Measurements from ENCODE around the gene SOST. TPM values are rescaled to one million over a fixed set of nuclear protein-coding genes. Genes with fewer than 3 reads are reported as not detected.

Gene SOST
- total RNA-seq, 1 experiment from 2014 or later: not detected

DNA sequence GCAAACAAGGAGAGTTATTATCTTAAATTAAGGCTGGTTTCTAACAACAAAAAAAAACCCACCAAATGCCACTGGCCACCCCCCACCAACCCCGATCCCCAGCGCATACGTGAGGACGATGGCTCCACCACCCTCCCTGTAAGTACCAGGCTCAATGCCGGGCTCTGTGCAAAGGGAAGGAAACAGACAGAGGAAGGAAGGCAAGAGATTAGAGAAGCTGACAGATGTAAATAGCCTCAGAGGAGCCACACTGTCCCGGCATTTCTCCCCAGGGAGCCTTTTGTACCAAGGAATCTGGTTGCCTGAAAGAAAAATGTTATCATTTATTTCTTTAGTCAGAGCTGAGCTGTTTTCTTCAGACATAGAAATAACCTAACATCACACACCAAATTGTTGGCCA, 13.1 kb downstream of the SOST start:
- DNase-seq (ENCODE audit: low read depth): no peak

GRCh38 chr17:43741636-43742035, 17.0 kb downstream of the SOST start:
- DNase-seq (ENCODE audit: low read depth): no peak

GRCh38 chr17:43740541-43740940, 18.1 kb downstream of the SOST start:
- DNase-seq (ENCODE audit: low read depth): peak; percentile 74

GRCh38 chr17:43737722-43738121, 20.9 kb downstream of the SOST start:
- no peak for DNase-seq (ENCODE audit: low read depth)

DNA sequence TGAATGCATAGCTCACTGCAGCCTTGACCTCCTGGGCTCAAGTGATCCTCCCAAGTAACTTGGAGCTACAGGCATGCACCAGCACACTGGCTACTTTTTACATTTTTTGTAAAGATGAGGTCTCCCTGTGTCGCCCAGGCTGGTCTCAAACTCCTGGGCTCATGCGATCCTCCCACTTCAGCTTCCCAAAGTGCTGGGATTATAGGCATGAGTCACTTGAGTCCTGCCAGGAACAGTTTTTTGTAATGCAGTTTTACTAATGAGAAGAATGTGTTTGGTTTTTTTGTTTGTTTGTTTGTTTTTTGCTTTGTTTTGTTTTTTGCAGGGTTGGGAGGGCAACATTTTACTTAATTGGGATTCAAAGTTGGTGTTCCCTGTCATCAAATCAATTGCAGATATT, 22.2 kb downstream of the SOST start:
- no peak for DNase-seq (ENCODE audit: low read depth)

DNA sequence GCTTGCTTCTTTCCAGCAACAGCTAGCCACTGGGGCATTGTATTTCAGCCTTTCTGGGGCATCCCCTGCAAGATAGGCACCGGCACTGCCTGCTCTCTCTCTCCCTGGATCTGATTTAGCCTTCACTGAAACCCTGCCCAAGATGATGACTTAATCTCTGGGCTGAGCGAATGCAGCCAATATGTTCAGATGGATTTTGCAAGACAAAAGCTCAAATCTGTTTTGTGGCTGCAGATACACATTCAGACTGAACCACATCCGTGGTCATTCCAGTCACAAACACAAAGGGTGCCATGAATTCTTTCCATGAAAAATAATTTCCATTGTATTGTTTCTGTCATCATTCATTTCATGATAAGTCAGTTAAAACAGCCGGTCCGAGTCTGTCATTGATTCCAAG, 24.2 kb downstream of the SOST start:
- peak; percentile 61 for DNase-seq (ENCODE audit: low read depth)

GRCh38 chr17:43733956-43734355, 24.6 kb downstream of the SOST start:
- no peak for DNase-seq (ENCODE audit: low read depth)

DNA sequence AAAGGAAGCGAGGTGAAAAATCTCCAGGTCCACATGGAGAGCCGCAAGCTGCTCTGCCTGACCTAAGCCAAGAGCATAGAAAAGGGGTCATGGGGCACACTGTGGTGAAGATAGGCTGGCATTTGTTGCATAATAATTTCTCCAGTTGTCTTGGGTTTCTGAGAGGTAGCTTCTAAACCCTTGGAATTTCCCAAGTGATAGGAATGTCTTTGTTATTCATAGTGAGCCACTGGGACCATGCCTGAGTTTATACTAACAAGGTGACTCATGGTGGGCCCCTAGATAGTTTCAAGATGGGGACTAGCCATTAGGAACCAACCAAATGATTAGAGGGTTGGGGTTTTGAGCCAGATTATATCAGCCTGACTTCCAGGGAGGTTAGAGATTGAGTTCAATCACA, 25.6 kb downstream of the SOST start:
- DNase-seq (ENCODE audit: low read depth): peak; percentile 79

DNA sequence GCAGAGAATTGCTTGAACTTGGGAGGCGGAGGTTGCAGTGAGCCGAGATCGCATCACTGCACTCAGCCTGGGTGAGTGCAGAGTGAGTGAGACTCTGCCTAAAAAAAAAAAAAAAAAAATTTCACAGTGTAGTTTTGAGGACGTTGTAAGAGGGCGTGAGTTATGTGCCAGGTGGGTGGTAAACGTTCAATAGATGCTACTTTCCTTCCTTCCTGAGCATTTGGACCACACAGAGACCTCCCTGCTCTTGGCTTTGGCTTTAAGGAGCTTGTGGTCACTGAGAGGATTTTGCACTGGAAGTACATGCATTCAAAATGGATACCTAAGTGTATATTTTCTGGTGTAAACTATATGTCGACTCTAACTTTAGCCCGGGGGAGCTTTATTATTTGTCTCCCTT, 30.5 kb downstream of the SOST start:
- DNase-seq (ENCODE audit: low read depth): no peak

DNA sequence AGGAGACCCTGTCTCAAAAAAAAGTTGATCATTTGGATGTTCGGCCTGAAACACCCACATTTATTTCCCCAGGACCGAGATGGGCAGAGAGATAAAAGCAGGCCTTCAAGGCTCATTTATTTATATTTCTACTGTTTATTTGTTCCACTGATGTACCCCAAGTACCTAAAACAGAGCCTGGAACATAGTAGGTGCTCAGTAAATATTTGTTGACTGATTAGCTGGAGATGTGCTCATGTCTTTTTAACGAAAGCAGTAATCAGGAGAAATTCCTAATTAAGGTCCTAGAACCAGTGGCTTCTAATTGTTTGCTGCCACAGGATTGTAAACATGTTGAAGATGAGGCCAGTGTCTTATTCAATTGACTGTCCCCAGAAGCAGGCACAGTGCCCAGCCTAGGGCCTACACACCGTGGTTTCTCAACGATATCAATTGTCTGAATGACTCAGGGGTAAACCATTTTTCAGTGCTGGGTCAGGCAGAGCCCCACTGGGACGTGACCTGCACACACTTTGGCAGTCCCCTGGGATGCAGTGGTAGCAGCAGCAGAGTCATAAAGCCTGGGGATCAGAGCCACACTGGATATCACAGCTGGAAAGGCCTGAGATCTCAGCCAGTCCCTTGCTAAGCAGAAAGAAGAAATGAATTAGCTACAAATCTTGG, 34.8 kb downstream of the SOST start:
- DNase-seq (ENCODE audit: low read depth): peak; percentile 83

DNA sequence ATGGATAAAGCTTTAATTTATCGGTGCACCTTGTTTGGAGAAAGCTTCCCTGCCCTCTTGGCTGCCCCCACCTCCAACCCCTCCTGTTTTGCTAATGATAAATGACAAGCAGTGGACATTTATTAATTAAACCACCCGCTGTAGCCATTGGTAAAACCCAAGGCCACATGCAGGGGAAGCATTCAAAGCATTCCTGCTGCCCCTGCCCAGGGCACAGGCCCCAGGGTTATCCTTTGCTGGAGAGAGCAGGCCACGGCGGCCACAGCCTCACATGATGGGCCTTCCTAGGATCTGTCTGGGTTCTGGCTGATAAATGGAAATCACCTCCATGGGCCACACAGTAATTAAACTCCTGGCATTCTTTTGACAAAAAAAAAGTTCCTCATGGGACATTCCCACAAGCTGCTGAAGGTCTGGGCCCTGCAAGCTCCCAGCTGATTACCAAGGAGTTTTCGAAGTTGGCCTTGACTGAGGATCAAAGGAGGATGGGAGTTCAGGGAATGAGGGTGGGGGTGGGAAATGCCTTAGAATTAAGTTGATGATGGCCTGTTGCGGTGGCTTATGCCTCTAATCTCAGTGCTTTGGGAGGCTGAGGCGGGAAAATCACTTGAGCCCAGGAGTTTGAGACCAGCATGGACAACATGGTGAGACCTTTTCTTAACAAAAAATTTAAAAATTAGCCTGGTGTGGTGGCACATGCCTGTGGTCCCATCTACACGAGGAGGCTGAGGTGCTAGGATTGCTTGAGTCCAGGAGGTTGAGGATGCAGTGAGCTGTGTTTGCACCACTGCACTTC, 35.5 kb downstream of the SOST start:
- DNase-seq (ENCODE audit: low read depth): no peak

GRCh38 chr17:43722269-43722619, 36.3 kb downstream of the SOST start:
- DNase-seq (ENCODE audit: low read depth): no peak

DNA sequence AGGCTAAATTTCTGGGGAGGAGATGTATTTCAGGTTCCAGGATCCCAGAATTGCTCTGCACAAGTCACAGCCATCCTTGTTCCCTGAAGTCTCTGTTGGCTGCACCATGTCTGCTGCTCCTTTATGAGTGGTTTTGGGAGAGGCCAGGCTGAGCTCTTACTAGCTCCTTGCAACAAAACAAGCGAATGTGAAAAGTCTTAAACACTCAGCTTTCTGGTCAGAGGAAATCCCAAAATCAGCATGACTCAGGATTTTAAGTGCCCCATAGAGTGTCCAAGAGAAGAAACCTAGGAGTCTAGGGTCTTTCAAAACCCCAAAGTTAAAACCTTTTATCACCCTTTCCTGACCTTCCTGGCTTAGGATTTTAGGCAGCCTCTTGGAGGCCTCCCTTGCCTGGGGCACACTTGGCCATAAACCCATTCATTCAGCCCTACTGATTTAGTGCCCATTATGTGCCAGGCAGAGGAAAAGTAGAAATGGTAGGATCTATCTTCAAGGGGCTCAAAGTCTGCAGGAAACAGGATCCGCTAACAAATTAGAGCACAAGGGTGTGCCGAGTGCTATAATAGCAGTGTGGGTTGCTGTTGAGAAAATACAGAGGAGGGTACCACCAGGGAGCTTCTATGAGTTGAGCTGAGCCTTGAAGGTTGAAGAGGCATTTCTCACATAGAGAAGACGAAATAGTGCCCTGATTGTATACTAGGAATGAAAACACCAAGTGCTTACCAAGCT, 36.9 kb downstream of the SOST start:
- no peak for DNase-seq (ENCODE audit: low read depth)

DNA sequence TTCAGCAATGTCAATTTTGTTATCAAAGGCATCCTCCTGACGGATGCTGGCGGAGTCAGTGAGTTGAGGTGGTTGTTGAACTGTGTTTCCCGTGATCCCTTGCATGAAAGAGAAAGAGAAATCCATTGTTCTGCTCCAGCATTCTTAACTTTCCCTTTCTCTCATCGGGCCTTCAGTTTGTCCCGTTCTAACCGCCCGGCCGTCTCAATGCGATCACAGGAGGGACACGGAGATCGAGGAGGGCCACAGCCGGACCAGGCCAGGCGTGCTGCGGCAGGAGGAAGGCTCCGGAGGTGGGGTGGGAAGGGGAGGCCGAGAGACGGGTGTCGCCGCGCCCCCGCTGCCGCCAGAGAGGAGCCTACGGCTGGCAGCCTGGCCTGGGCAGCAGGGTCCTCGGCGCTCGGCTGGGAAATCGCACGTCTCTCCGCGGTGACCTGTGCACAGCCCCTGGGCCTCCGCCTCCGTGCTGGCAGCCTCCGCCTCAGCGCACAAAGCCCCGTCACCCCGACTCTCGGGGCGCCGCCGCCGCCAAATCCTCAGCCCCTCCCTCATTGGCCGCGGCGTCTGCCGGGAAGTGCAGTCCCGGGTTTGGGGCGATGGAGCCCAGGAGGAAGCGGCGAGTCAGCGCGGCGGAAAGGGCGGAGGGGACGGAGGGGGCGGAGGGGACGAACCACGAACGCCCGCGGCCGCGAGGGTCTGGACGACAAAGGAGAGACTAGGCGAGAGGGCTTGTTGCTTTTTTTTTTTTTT, 38.1 kb downstream of the SOST start:
- DNase-seq (ENCODE audit: low read depth): no peak

GRCh38 chr17:43719578-43719977, 39.0 kb downstream of the SOST start:
- DNase-seq (ENCODE audit: low read depth): no peak

DNA sequence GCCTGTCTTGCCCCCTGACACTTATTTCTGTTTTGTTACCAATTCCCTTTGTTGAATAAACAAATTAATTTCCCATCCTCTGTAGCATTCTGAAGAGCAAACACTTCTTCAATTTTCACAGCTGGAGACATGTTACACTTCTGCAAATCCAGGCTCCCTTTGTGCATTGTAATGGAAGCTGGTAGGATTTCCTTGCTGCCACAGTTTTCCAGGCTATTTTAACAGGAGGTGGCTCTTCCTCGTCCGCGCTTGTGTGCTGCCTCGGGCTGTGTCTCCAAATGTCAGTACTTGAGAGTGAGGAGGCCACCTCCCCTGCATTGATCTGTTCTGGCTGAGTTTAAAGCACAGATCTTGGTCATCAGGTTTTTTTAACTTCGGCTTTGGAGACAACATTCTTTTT, 40.0 kb downstream of the SOST start:
- DNase-seq (ENCODE audit: low read depth): no peak

DNA sequence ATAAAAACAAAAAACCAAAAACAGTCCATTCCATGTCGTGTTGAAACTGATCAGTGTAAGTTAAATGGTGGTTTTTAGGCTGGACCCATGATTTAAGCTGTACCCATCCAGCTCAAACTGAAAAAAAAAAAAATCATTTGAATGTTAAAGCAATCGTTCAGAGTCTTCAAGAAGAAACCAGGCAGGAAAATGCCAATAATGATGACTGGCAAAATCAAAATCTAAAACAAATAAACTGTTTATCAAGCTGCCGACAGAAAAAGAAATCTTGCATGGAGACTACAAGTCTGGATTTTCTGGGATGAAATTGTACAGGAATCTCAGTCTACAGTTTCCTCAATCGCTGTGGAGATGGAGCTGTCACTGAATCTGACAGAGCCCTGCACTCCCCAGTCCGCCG, 40.7 kb downstream of the SOST start:
- no peak for DNase-seq (ENCODE audit: low read depth)

DNA sequence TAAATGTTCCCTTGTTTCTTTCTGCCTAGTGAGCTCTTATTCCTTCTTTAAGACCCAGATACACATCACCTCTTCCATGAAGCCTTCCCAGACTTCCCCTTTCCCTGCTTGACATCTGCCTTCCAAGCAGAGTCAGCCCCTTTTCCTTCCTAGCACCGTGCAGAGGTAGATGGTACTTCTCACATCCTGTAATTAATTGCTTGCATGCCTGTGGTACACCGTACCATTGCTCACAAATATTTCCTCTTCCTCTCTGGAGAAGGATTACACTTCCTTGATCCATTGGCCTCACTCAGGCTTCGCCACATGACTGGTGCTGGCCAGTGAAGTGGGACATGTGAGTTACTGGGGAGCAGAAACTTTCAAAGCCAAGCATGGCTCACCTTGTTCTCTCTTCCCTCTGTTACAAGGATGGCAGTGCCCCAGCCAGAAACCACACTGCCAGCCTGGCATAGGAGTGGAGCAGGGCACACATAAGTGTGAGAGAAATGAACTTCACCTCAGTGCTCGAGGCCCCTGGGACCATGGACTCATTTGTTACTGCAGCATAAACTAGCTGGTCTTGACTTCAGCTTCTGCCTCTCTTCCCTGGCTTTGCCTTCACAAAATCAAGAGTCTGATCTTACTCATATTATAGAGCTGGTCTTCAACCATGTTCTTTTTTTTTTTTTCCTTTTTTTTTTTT, 44.0 kb downstream of the SOST start:
- peak; percentile 87 for DNase-seq (ENCODE audit: low read depth)

DNA sequence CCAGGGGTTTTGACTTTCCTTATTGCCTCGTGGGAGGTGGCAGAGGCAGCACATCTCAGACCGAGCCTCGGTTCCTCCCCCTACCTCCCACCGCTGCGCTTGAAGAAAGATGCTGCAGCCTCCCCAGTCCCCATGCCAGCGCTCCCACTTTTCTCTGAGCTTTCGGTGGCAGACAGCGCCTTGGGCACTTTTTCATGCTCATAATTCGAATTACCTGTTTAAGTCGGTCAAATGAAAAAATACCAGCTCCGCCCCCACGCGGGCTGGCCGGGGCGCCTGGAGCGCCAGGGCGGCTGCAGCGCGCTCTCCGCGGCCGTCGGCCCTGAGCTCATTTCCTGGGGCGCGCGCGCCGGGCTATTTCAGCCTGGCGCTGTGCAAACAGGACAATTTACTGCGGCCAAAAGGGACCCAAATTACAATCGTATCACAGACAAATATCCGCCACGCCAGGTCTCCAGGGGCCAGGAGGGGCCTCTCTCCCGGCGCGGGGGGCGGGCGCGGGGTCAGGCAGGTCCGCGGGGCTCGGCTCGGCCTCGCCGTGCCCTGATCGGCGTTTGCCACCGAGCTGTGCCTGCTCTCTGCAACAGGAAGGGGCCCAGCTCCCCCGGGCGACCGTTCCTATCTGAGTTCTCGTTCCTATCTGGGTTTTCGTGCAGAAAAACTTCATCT, 45.0 kb downstream of the SOST start:
- no peak for DNase-seq (ENCODE audit: low read depth)

DNA sequence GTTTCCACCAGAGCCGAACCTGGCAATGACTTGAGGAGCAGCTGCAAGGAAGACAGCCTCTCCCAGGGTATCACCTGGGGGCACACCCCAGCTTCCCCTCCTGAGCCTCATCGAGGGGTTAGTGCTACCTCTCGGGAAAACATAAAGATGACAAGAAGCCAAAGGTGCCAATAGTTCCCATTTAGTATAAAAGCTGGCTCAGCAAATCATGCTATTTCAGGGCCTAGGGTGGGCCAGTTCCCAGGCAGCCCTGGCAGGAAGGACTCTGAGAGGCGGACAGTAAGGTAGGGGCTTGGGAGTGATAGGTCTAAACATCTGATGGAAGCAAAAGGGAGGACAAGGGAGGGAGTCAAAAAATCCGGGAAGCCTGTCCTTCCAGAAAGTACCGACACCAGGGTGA, 46.2 kb downstream of the SOST start:
- no peak for DNase-seq (ENCODE audit: low read depth)

- no peak for DNase-seq (ENCODE audit: low read depth)
Observed at GRCh38 chr17:43710101-43710500, 48.5 kb downstream of the SOST start.
